HepG2 (cell line): ENCODE data around the gene HOXB4. TPM values are rescaled to one million over a fixed set of nuclear protein-coding genes. Genes with fewer than 3 reads are reported as not detected.

Experiments used
- ATAC-seq: fragments of 200-7000 bp; cut with Tn5 transposase; 3 replicates; pipeline ENCODE4 v1.9.1; 2020; ENCODE audit warnings: mild to moderate bottlenecking, moderate library complexity
- BruUV-seq: library from RNA; stranded (reverse); fragments of 400-500 nt; replicated peaks from 2 replicates; lab custom pipeline; 2021; lab: Mats Ljungman, UMichigan
- CTCF ChIA-PET: fragments of 300-600 bp; formaldehyde crosslinking; extraction: SDS; loops from one replicate; lab custom pipeline; 2021; ENCODE audit warnings: low total read pairs, inconsistent platforms, low intra/inter-chr PET ratio; lab: Yijun Ruan, JAX
- POLR2A ChIA-PET: fragments of 350-600 bp; sonication (Branson Sonifier 250); formaldehyde crosslinking; loops from one replicate; lab custom pipeline; 2020; ENCODE audit warnings: antibody characterized with exemption, inconsistent platforms; lab: Yijun Ruan, JAX
- DNase-seq: peaks from one replicate; pipeline ENCODE4 v3.0.0-alpha.2; 2015; ENCODE audit warnings: low spot score
- FAIRE-seq: peaks from 3 replicates; lab custom pipeline; 2011; peaks lifted over from hg19 to GRCh38; lab: Jason Lieb, UNC
- H2AFZ ChIP-seq: one replicate; pipeline ENCODE4 v1.6.1; 2011; ENCODE audit warnings: low read length, inconsistent platforms
- H3K27ac ChIP-seq: fragments of 300-600 bp; 3 replicates; pipeline ENCODE4 v1.8.0; 2011; ENCODE audit warnings: mixed run types, mild to moderate bottlenecking, mixed read lengths, low read length, inconsistent platforms; ENCODE audit not compliant: insufficient read depth; ENCODE audit errors: extremely low read length
- H3K27me3 ChIP-seq, 2 experiments: fragments of 200-600 bp in 1 of 2; 2 replicates in 1 of 2; 3 replicates in 1 of 2; pipeline versions ENCODE4 v1.6.0 to v1.8.0; 2011; ENCODE audit warnings: low read length in 2 of 2, mild to moderate bottlenecking in 2 of 2, moderate library complexity in 2 of 2, inconsistent platforms in 1 of 2; ENCODE audit not compliant: insufficient read depth in 2 of 2, control insufficient read depth in 1 of 2
- H3K36me3 ChIP-seq, 2 experiments: fragments of 200-600 bp in 1 of 2; replicated peaks in 1 of 2; 2 replicates in 1 of 2; 3 replicates in 1 of 2; pipeline versions ENCODE4 v1.5.1 to v1.8.0; 2011; ENCODE audit warnings: low read length in 2 of 2, inconsistent platforms in 1 of 2; ENCODE audit not compliant: insufficient read depth in 2 of 2, control insufficient read depth in 1 of 2
- H3K4me1 ChIP-seq: 2 replicates; pipeline ENCODE4 v1.5.1; 2012; ENCODE audit warnings: low read length, inconsistent platforms; ENCODE audit not compliant: insufficient read depth
- H3K4me2 ChIP-seq: 2 replicates; pipeline ENCODE4 v1.6.0; 2011; ENCODE audit warnings: low read depth, low read length, inconsistent platforms
- H3K4me3 ChIP-seq, 3 experiments: fragments of 200-600 bp in 1 of 3; sonication (generic), shearing (Covaris generic) in 1 of 3; replicated peaks in 1 of 3; 2 replicates each; pipeline ENCODE4 v1.5.1; 2011 to 2016; ENCODE audit warnings: low read length in 3 of 3, inconsistent platforms in 2 of 3, low read depth in 2 of 3, mild to moderate bottlenecking in 2 of 3, control low read depth in 1 of 3, mixed read lengths in 1 of 3; ENCODE audit not compliant: insufficient read depth in 1 of 3
- H3K79me2 ChIP-seq: one replicate; pipeline ENCODE4 v1.6.1; 2011; ENCODE audit warnings: low read length, inconsistent platforms; ENCODE audit not compliant: insufficient read depth
- H3K9ac ChIP-seq: 2 replicates; pipeline ENCODE4 v1.6.0; 2011; ENCODE audit warnings: mild to moderate bottlenecking, low read depth, low read length, inconsistent platforms; ENCODE audit not compliant: insufficient read depth
- H3K9me3 ChIP-seq: 2 replicates; pipeline ENCODE4 v1.5.1; 2012; ENCODE audit warnings: mild to moderate bottlenecking, low read length
- H4K20me1 ChIP-seq: 2 replicates; pipeline ENCODE4 v1.6.0; 2011; ENCODE audit warnings: inconsistent platforms, mild to moderate bottlenecking, low read length, moderate library complexity; ENCODE audit not compliant: insufficient read depth
- ATF7-NPFF ChIP-seq: sonication (generic); formaldehyde crosslinking; IDR thresholded peaks from 2 replicates; pipeline ENCODE4 v1.8.1; 2023; ENCODE audit warnings: mild to moderate bottlenecking, low read depth, missing genetic modification reagents, moderate library complexity
- CENPX ChIP-seq: sonication (generic); formaldehyde crosslinking; IDR thresholded peaks from 2 replicates; pipeline ENCODE4 v1.9.0; 2021; ENCODE audit warnings: mild to moderate bottlenecking, missing genetic modification reagents, moderate library complexity
- CREM ChIP-seq, 2 experiments: sonication (generic) in 1 of 2; formaldehyde crosslinking in 1 of 2; IDR thresholded peaks; 2 replicates each; pipeline versions ENCODE4 v1.4.0 to v1.6.1; 2016 to 2020; ENCODE audit warnings: antibody characterized with exemption in 1 of 2, mild to moderate bottlenecking in 1 of 2, missing genetic modification reagents in 1 of 2
- GABPA ChIP-seq, 2 experiments: IDR thresholded peaks; 2 replicates each; pipeline ENCODE4 v1.6.1; 2011 to 2016; ENCODE audit warnings: low read depth in 2 of 2, low read length in 1 of 2, missing biosample characterization in 1 of 2, missing genetic modification characterization in 1 of 2
- NFE2L1 ChIP-seq: sonication (generic); formaldehyde crosslinking; IDR thresholded peaks from 2 replicates; pipeline ENCODE4 v1.4.0; 2020; ENCODE audit warnings: missing genetic modification reagents, mild to moderate bottlenecking, borderline replicate concordance
- PPARG ChIP-seq: conservative IDR thresholded peaks from 2 replicates; pipeline ENCODE4 v1.6.1; 2016; ENCODE audit warnings: missing biosample characterization, missing genetic modification reagents
- RFXANK ChIP-seq: IDR thresholded peaks from 2 replicates; pipeline ENCODE4 v1.6.1; 2016
- SETDB1 ChIP-seq: sonication (generic); formaldehyde crosslinking; IDR thresholded peaks from 2 replicates; pipeline ENCODE4 v1.5.1; 2020; ENCODE audit warnings: missing genetic modification reagents, mild to moderate bottlenecking, borderline replicate concordance
- SMARCE1 ChIP-seq: fragments of 450-650 bp; IDR thresholded peaks from 2 replicates; pipeline ENCODE4 v1.6.1; 2017; ENCODE audit warnings: borderline replicate concordance
- ZBED4 ChIP-seq: sonication (generic); formaldehyde crosslinking; IDR thresholded peaks from 2 replicates; pipeline ENCODE4 v1.4.0; 2020; ENCODE audit warnings: missing genetic modification reagents, borderline replicate concordance
- ZNF160 ChIP-seq: sonication (generic); formaldehyde crosslinking; IDR thresholded peaks from 2 replicates; pipeline ENCODE4 v1.8.0; 2022; ENCODE audit warnings: mild to moderate bottlenecking, inconsistent platforms, missing genetic modification reagents
- ZNF281 ChIP-seq: sonication (generic); formaldehyde crosslinking; IDR thresholded peaks from 2 replicates; pipeline ENCODE4 v1.4.0; 2020; ENCODE audit warnings: missing genetic modification reagents, borderline replicate concordance
- ZNF33B ChIP-seq: sonication (generic); formaldehyde crosslinking; IDR thresholded peaks from 2 replicates; pipeline ENCODE4 v1.5.1; 2020; ENCODE audit warnings: mild to moderate bottlenecking, missing genetic modification reagents
- WGBS: methylation state at CpG from one replicate; pipeline ENCODE4 v1.1.6; 2017; ENCODE audit warnings: low lambda C conversion rate; 5-methylcytosine and 5-hydroxymethylcytosine counted together
- in situ Hi-C: cut with HindIII; loops from 2 replicates; pipeline ENCODE4 v1.10.0; 2017; ENCODE audit warnings: low pct_unique_long_range_greater_than_20kb; ENCODE audit not compliant: extremely low pct_ligation_motif_present
- intact Hi-C: fragments of 100-400 bp; cut with micrococcal nuclease; formaldehyde crosslinking; loops from one replicate; pipeline ENCODE4 v1.10.0; 2022; ENCODE audit not compliant: unreplicated experiment
- polyA plus RNA-seq, 8 experiments: library from polyadenylated mRNA; depleted of rRNA in 3 of 8; stranded (reverse) in 7 of 8; unstranded in 1 of 8; fragments of >200 nt; fragmentation: Illumina TruSeq in 4 of 8; extraction: Trizol in 4 of 8; gene quantifications; 2 replicates each; pipeline versions ENCODE4 v1.2.1 to v1.2.3, GENCODE V29; 2011 to 2016; ENCODE audit warnings: low read depth in 4 of 8, missing spikeins in 1 of 8, mixed read lengths in 1 of 8; ENCODE audit not compliant: insufficient read depth in 1 of 8
- total RNA-seq, 5 experiments: library from RNA; depleted of rRNA; stranded (reverse); fragments of >200 nt; fragmentation: Illumina TruSeq; extraction: Trizol; gene quantifications; 2 replicates each; pipeline ENCODE4 v1.2.3, GENCODE V29; 2016; ENCODE audit warnings: low read depth in 1 of 5
- TF ChIP-seq, protein P1 (sequence below): sonication (generic); formaldehyde crosslinking; IDR thresholded peaks from 2 replicates; pipeline ENCODE4 v1.8.0; 2022; ENCODE audit warnings: low read depth, missing genetic modification reagents
- TF ChIP-seq, protein P2 (sequence below): sonication (generic); formaldehyde crosslinking; IDR thresholded peaks from 2 replicates; pipeline ENCODE4 v1.4.0; 2020; ENCODE audit warnings: low read depth, mild to moderate bottlenecking, missing genetic modification reagents

Gene HOXB4
- total and polyA plus RNA-seq, 2 of the 13 experiments (the other 11 are each of a cell fraction or from before 2014, with no cell fraction given): not detected

DNA sequence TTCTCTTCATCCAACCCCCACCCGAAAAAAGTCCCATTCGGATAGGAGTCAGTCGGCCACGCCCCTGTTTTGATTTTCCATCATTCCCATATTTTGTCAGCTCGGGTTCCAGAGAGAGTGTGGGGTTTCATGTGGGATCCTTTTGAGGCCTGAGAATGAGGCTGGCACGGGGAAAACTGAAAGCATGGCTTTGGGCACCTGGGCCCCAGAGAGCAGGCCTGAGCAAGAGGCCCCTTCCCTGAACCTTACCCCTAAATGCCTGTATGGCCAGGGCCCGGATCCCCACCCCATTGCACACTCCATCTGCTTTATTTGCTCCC is 4.6 kb upstream of the HOXB4 start:
- Histone ChIP-seq H4K20me1 (peaks cover 4% of the 10 kb centered on the region; the same call in 1 of the 2 replicates), H3K9ac (no peak overlapping the region), H3K4me2 (no peak overlapping the region), H3K79me2 (no peaks in the 10 kb centered on the region), H3K27me3 (peaks cover 31 to 88% of the 10 kb centered on the region in 2 experiments), H3K27ac (no peak overlapping the region), H3K4me3 (no peak overlapping the region), H3K4me1 (peaks cover 7% of the 10 kb centered on the region; the same call in 1 of the 2 replicates), H3K9me3 (no peaks in the 10 kb centered on the region), H3K36me3 (no peaks in the 10 kb centered on the region), H2AFZ (no peak overlapping the region)
- TF ChIP-seq ZNF33B (no peak), CREM (IDR thresholded peaks at IDR 0.05) (no peak), CREM (CRISPR knock-in tag; IDR thresholded peaks at IDR 0.05) (no peak), PPARG (no peak), ATF7-NPFF (CRISPR knock-in tag) (no peak), GABPA (IDR thresholded peaks at IDR 0.05; ENCODE audit: low read depth, low read length) (no peak), GABPA (CRISPR knock-in tag; IDR thresholded peaks at IDR 0.05; ENCODE audit: low read depth) (no peak), RFXANK (CRISPR knock-in tag) (no peak), NFE2L1 (CRISPR knock-in tag) (no peak), ZNF160 (CRISPR knock-in tag) (no peak), SETDB1 (CRISPR knock-in tag) (no peak), ZBED4 (CRISPR knock-in tag) (no peak), CENPX (no peak), ZNF281 (CRISPR knock-in tag) (no peak), SMARCE1 (no peak)
- TF ChIP-seq, protein P1, sequence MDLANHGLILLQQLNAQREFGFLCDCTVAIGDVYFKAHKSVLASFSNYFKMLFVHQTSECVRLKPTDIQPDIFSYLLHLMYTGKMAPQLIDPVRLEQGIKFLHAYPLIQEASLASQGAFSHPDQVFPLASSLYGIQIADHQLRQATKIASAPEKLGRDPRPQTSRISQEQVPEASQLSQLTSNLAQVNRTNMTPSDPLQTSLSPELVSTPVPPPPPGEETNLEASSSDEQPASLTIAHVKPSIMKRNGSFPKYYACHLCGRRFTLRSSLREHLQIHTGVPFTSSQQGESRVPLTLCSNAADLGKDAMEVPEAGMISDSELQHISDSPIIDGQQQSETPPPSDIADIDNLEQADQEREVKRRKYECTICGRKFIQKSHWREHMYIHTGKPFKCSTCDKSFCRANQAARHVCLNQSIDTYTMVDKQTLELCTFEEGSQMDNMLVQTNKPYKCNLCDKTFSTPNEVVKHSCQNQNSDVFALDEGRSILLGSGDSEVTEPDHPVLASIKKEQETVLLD (CRISPR knock-in tag): no peak
- TF ChIP-seq, protein P2, sequence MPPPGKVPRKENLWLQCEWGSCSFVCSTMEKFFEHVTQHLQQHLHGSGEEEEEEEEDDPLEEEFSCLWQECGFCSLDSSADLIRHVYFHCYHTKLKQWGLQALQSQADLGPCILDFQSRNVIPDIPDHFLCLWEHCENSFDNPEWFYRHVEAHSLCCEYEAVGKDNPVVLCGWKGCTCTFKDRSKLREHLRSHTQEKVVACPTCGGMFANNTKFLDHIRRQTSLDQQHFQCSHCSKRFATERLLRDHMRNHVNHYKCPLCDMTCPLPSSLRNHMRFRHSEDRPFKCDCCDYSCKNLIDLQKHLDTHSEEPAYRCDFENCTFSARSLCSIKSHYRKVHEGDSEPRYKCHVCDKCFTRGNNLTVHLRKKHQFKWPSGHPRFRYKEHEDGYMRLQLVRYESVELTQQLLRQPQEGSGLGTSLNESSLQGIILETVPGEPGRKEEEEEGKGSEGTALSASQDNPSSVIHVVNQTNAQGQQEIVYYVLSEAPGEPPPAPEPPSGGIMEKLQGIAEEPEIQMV (CRISPR knock-in tag): no peak
- in situ Hi-C loops (no loop called here), intact Hi-C loops (no loop called here)
- CTCF ChIA-PET: no interaction called here
- POLR2A ChIA-PET: no interaction called here
- DNase-seq (no peak), FAIRE-seq (no peak), ATAC-seq (no peak)
- BruUV-seq: no TSS peak
- 3% methylated on average over 7 of the region's 7 CpGs for WGBS
